HTR-8/SVneo (cell line): ENCODE measurements around the gene ITGA4.
"Not testable (repeated sequence)": the region's sequence is repeated elsewhere in the genome, so short reads cannot be mapped to it uniquely, and the experiment has no call there.

ENCODE experiments used
- DNase-seq: peaks from one replicate; pipeline ENCODE4 v3.0.0; 2011; ENCODE audit warnings: low spot score, mixed read lengths; ENCODE audit not compliant: insufficient read length
- FAIRE-seq: peaks from 2 replicates; lab custom pipeline; 2011; peaks lifted over from hg19 to GRCh38; lab: Jason Lieb, UNC

ITGA4 gene

GRCh38 chr2:181457121-181457740 is at the start of gene ITGA4:
Gene ITGA4 (plus strand): TSS chr2:181457386. CDS start chr2:181457655, 269 bp downstream.
- DNase-seq (peak; percentile 59), FAIRE-seq (peak; percentile 81)

DNA sequence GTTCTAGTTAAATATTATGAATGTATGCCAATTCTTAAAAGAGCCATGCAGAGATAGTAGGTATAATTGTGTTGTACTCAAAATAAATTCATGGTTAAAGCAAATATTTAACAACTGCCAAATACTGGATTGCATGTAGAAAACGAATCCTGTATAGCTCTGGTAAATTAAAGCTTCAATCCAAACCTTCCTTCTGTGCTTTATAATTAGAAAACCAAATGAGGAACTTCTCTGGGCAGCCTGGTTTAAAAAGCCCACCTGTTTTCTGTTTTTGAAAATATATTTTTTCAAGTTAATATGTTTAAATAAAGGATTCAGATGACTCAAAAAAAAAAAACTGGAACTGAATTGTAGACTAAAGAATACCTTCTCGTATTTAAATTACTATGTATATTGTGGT is 48.3 kb upstream of the ITGA4 start:
- FAIRE-seq (no peak), DNase-seq (no peak)

DNA sequence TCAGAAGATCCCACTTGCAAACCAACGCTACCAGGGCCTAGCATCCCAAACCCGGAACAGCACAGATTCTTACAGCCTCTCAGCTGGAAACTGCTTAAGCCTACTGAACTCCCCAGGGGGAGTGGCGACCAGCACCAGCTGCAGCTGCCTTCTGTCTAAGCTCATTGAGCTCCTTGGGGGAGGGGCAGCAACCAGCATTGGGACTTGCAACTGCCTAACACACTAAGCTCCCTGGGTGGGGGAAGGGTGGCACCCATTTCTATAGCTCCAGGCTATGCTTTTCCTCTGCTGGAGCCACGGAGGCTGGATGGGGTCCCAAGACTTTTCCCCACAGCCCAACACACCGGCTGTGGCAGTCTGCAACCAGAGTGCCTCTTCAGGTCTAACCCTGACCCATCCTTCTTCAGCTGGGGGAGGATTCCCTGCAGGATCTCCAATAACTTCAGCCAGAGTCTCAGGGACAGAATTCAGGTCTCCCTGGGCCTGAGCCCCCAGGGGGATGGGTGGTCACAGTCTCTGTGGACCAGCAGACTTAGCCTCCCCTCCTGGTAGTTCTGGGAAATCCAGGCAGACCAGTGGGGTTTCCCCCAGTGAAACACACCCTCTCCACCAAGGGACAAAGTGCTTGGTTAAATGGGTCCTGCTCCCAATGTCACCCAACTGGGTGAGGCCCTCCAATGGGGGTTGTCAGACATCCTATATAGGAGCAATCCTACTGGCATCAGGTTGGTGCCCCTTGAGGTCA is 45.9 kb upstream of the ITGA4 start:
- no peak for DNase-seq
- FAIRE-seq, result no peak

DNA sequence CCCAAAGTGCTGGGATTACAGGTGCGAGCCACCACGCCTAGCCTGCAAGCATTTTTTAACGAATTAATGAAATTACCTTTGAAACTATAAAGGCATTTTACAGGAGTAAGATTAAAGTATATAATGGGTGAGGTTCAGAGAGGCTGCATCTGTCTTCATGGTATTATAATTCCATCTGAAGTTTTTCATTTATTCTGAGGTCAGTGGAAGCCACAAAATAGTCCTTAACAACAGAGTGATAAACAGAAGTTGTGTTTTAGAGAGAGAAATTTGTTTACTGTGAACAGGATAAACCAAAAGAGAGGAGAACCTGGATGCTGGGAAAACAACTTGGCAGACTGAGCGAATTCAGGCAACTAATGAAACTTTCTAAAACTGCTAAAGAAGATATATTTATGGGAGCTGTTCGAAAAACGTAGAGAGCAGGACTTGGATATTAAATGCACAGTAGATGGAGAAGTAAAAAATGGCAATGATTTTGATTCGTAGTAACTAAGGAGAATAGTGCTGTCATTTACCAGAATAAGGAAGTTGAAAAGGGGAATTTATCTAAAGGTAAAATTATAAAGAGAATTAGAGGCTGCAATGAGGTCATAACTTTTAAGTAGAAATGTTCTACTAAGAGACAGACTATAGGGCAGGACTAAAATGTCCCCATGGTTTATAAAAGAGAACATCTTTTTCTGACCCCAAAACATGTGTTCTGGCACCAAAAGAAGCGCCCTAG is 37.9 kb upstream of the ITGA4 start:
- FAIRE-seq, result no peak
- DNase-seq, result no peak

- DNase-seq, result no peak
- FAIRE-seq, result no peak
Observed at GRCh38 chr2:181420259-181421130, 36.7 kb upstream of the ITGA4 start.

GRCh38 chr2:181421131-181421458 is 36.1 kb upstream of the ITGA4 start:
- FAIRE-seq (no peak), DNase-seq (no peak)

- FAIRE-seq (no peak), DNase-seq (no peak)
Observed at GRCh38 chr2:181421464-181421863, 35.7 kb upstream of the ITGA4 start.

- FAIRE-seq (no peak), DNase-seq (no peak)
Observed at GRCh38 chr2:181426672-181427071, 30.5 kb upstream of the ITGA4 start.

- FAIRE-seq, result no peak
Observed at GRCh38 chr2:181430406-181431118, 26.6 kb upstream of the ITGA4 start.

DNA sequence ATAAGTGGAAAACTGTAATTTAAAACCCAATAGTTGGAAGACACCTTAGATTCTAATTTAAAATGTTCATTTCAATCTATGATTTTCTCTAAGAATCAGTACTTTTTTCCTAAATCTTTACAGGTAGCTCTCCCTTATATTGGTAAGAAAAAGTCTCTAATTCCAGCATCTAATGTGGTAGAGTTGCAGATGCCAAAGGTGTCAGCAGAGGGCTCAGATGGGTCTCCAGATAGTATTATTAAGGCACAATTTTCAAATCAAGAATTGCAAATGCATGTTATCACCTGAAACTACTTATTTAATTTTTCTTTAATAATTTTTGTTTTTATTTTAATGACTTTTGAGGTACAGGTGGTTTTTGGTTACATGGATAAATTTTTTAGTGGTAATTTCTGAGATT is 25.5 kb upstream of the ITGA4 start:
- DNase-seq (no peak), FAIRE-seq (no peak)

More at GRCh38 chr2:181430406-181431118, 26.6 kb upstream of the ITGA4 start:
- no peak for DNase-seq

DNA sequence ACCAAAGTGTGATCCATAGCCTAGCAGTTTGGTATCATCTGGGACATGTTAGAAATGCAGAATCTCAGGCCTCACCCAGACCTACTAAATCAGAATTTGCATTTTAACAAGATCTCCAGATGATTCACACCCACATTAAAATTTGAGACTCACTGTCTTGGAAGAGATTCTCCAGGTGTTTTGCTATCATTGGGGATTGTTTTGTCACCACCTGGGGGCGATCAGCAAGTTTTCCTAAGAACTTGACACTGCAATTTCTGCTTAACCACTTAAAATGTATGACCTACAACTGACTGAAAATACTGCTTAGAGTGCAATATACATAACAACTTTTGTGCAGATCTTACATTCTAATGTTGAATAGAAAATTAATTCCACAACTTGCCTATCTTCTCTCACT is 18.9 kb upstream of the ITGA4 start:
- FAIRE-seq (no peak), DNase-seq (no peak)

DNA sequence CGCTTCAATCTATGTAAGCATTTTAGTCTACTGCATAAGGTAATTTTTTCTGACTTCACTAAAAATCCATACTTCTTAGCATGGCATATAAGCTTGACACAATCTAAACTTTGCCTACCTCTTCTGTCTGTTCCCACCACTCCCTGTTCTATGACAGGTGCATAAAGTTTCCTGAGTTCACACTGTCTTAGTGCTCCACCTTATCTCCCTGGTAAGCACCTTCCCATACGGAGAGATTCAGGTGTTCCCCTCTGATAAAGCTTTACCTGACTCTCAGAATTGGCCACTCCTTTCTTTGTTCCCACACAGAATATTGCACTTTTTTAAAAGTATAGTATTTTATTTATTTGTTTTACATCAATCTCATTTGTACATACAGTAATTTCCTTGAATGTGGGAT is 16.8 kb upstream of the ITGA4 start:
- DNase-seq, result no peak
- no peak for FAIRE-seq

- FAIRE-seq (no peak), DNase-seq (no peak)
Observed at GRCh38 chr2:181440919-181441318, 16.3 kb upstream of the ITGA4 start.

- no peak for FAIRE-seq
Observed at GRCh38 chr2:181441670-181442069, 15.5 kb upstream of the ITGA4 start.

DNA sequence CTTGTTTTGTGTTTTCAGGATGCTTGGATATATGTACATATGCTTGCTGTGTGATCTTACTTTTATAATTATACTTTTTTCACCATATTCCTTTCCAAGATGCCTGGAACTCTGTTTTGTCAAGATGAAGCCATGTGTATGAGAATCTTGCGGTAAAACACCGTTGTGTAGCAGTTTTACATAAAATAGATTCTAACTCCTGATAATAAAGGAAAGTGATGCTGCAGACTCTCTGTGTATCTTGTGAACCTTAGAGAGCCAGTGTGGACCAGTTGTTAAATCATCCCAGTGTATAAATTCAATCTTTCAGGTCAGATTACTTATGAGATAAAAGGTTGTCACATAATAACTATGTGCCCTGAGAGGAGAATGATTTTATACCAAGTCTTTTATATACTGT is 12.5 kb upstream of the ITGA4 start:
- FAIRE-seq (no peak), DNase-seq (no peak)

More at GRCh38 chr2:181441670-181442069, 15.5 kb upstream of the ITGA4 start:
- no peak for DNase-seq

GRCh38 chr2:181446985-181447384 is 10.2 kb upstream of the ITGA4 start:
- DNase-seq, result no peak
- no peak for FAIRE-seq

DNA sequence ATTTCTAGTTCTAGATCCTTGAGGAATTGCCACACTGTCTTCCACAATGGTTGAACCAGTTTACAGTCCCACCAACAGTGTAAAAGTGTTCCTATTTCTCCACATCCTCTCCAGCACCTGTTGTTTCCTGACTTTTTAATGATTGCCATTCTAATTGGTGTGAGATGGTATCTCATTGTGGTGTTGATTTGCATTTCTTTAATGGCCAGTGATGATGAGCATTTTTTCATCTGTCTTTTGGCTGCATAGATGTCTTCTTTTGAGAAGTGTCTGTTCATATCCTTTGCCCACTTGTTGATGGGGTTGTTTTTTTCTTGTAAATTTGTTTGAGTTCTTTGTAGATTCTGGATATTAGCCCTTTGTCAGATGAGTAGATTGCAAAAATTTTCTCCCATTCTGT is 7.9 kb upstream of the ITGA4 start:
- FAIRE-seq, DNase-seq: not testable (repeated sequence)

- DNase-seq (no peak), FAIRE-seq (no peak)
Observed at GRCh38 chr2:181454686-181455450, 2.3 kb upstream of the ITGA4 start.

DNA sequence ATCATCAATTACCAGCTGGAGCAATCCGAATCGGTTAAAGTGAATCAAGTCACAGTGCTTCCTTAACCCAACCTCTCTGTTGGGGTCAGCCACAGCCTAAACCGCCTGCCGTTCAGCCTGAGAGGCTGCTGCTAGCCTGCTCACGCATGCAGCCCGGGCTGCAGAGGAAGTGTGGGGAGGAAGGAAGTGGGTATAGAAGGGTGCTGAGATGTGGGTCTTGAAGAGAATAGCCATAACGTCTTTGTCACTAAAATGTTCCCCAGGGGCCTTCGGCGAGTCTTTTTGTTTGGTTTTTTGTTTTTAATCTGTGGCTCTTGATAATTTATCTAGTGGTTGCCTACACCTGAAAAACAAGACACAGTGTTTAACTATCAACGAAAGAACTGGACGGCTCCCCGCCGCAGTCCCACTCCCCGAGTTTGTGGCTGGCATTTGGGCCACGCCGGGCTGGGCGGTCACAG is 496 bp upstream of the ITGA4 start:
- DNase-seq, result no peak
- FAIRE-seq, result no peak
